IMR-90 (cell line): ENCODE measurements around the gene SLC9B2.

Experiments
- CTCF ChIP-seq: conservative IDR thresholded peaks from 2 replicates; pipeline ENCODE4 v1.5.1; 2012; ENCODE audit warnings: mild to moderate bottlenecking, low read depth, low read length, improper control_type of control experiment
- ELK1 ChIP-seq: fragments of 150-350 bp; IDR thresholded peaks from 2 replicates; pipeline ENCODE4 v1.6.1; 2016; ENCODE audit warnings: low read depth, mild to moderate bottlenecking, low read length, moderate library complexity, borderline replicate concordance
- RAD21 ChIP-seq: IDR thresholded peaks from 2 replicates; pipeline ENCODE4 v1.6.1; 2012; ENCODE audit warnings: low read length, improper control_type of control experiment
- SMC3 ChIP-seq: fragments of 150-350 bp; IDR thresholded peaks from 2 replicates; pipeline ENCODE4 v1.6.1; 2016; ENCODE audit warnings: low read depth, mild to moderate bottlenecking, antibody characterized with exemption, low read length, moderate library complexity
- USF2 ChIP-seq: fragments of 150-350 bp; IDR thresholded peaks from 2 replicates; pipeline ENCODE4 v1.6.1; 2017; ENCODE audit warnings: mild to moderate bottlenecking, antibody characterized with exemption, low read length, low read depth

GRCh38 chr4:103095080-103095479 is 18.5 kb upstream of the SLC9B2 start:
- TF ChIP-seq RAD21 (no peak), CTCF (no peak), SMC3 (no peak), USF2 (no peak), ELK1 (no peak)
